SW 1271 (cell line): Measurements from ENCODE around the gene NRM.
A peak's percentile ranks its signal among the peaks of the same experiment; 100 is the strongest.
"Not testable (repeated sequence)": the region's sequence is repeated elsewhere in the genome, so short reads cannot be mapped to it uniquely, and the experiment has no call there.

ENCODE experiments used
- DNase-seq, 2 experiments: peaks; one replicate each; lab custom pipeline; 2025; lab: John Stamatoyannopoulos, UW

Gene NRM

DNA sequence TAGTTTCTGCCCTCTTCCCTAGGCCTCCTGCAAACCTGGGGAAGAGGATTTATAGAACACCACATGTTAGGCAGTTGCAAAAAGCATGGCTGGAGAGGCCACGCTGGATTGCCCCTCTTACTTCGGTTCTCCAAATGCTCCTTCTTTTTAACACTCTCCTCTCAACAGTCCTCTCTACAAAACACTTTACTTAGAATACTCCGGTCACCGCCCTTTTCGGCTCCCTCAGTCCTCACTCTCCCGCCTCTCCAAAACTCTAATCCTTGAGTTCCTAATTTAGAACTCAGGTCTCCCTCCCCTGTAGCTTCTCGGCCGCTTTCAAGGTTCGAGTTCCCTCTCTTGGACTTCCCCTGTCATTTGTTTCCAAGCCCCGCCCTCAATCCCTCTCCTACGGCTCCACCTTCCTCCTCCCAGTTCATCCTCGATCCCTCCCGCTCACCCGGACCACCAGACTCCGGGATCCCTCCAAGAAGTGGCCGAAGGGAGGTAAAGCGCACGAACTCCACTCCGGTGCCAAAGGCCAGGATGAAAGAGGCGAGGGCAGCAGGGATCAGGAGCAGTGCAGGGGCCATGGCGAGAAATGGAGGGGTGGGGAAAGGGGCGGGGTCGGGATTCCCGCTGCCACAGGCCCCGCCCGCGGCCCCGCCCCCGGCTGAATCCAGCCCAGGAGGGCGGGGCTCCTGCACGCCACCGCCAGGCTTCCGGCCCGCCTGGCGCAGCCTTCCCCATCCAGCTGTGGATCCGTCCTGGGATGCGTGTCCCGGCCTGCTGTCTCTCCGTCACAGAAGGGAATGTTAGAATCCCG lies at the start of gene NRM:
NRM (minus strand) TSS at position 582 of the 805 bp plus-strand sequence; CDS start at position 572, 10 bp downstream.
- DNase-seq = peak; percentile 78 to 89

DNA sequence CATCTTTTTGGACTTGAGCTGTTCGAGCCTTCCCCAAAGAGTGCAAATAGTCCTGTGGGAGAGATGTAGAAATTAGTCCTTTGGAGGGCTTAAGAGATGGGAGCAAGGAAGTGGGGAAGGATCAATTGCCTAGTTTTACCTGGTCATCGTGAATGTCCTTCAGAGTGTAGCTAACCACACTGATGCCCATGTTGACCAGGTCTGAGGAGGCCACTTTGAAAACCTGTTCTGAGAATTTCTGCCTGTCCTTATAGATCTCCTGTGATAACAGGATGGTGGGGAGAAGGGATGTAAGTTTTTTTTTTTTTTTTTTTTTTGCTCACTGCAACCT lies 49.7 kb upstream of the NRM start:
- DNase-seq = no peak

GRCh38 chr6:30738532-30738931 lies 47.7 kb upstream of the NRM start:
- DNase-seq = no peak

GRCh38 chr6:30735668-30736314 lies 45.0 kb upstream of the NRM start:
- no peak for DNase-seq

DNA sequence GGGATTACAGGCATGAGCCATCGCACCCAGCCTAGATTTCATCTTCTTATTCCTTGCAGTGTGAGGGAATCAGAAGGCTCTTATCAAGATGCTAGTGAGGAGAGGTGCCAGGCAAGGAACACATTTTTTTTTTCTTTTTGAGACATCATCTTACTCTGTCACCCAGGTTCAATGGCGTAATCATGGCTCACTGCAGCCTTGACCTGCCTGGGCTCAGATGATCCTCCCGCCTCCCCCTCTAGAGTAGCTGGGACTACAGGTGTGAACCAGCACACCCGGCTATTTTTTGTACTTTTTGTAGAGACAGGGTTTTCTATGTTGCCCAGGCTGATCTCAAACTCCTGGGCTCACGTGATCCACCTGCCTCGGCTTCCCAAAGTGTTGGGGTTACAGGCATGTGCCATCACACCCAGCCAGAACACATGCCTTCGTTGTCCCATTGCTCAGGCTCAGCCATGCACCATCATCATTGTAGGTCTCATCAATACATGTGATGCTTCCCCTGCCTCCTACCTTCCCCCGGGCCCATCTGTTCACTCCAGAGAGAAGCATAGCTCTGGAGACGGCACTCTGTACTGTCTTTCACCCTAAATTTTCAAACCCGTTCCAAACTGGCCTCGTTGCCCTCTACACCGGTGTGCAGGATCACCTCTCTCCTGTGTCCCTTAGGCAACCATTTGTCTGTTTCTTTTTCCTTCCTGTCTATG lies 41.6 kb upstream of the NRM start:
- no peak for DNase-seq

- peak in 1 of 2 experiments; percentile 14 for DNase-seq
Observed at GRCh38 chr6:30730601-30731435, 40.0 kb upstream of the NRM start.

- DNase-seq = peak; percentile 37 to 74
Observed at GRCh38 chr6:30727920-30728553, 37.3 kb upstream of the NRM start.

DNA sequence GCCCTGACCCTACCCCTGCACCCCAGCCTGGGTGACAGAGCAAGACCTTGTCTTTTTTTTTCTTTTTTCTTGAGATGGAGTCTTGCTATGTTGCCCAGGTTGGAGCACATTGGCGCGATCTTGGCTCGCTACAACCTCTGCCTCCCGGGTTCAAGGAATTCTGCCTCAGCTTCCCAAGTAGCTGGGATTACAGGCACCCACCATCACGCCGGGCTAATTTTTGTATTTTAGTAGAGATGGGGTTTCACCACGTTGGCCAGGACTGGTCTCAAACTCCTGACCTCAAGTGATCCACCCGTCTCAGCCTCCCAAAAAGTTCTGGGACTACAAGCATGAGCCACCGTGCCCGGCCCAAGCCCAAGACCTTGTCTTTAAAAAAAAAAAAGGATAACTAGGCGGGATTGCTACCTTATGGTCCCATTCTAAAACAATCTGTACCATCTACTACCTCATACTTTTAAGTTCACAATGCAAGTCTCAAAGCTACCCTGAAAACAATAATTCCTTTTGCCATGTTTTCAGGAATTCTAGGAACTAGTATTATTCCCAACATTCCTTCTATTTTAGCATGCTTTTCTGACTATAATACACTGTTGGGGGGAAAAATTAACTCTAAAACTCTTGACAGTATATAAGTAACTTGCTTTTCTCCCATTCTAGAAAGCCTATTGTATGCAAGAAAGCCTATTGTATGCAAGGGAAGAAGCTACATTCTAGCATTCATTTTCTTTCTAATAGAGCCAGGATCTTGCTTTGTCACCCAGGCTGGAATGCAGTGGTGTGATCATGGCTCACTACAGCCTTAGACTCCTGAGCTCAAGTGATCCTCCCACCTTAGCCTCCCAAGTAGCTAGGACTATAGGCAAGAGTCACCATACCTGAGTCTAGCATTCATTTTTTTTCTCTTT lies 36.0 kb upstream of the NRM start:
- peak in 1 of 2 experiments; percentile 19 for DNase-seq

DNA sequence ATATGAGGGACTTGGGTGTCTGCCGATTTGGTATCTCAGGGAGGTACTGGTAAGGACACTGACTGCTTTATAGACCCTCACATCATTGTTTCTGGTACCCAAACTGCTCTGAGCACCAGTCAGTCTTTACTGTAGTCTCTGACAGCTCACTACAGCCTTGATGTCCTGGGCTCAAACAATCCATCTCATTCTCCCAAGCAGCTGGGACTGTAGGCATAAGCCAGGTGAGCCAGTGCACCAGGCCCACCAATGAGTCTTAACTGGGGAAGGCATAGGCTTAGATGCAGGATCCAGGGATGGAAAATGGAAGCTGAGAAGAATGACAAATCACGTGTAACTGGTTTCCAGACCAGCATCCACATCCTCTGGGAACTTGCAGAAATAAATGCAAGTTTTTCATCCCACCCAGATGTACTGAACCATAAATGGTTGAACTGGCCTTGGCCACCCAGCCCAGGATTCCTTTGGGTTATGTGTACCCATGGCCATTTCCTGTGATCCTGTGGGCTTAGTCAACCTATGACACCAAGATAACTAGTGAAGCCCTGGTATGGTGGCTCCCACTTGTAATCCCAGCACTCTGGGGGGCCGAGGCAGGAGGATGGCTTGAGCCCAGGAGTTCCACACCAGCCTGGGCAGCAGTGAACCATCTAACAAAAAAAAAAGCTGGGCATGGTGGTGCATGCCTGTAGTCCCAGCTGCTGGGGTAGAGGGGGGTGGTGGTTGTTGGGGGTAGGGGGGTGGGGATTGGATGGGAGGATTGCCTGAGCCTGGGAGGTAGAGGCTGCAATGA lies 35.1 kb upstream of the NRM start:
- DNase-seq = peak in 1 of 2 experiments; percentile 76

DNA sequence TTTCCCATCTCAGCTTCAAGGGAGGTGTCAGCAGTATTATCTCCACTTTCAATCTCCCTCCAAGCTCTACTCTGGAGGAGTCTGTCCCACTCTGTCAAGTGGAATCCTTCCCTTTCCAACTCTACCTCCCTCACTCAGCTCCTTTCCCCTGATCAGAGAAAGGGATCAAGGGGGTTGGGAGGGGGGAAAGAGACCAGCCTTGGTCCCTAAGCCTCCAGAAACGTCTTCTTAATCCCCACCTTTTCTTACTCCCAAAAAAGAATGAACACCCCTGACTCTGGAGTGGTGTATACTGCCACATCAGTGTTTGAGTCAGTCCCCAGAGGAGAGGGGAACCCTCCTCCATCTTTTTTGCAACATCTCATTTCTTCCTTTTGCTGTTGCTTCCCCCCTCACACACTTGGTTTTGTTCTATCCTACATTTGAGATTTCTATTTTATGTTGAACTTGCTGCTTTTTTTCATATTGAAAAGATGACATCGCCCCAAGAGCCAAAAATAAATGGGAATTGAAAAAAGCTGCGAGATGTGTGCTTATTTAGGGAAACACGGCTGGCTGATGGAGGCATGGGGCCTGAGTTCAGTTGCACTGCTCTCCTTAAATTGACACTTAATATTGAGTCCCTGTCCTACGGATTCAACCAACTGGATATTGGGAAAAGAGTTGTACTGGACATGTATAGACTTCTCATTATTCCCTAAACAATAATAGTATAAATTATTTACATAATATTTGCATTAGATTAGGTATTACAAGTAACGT lies 34.3 kb upstream of the NRM start:
- DNase-seq = peak in 1 of 2 experiments; percentile 59

GRCh38 chr6:30723843-30724741 lies 33.3 kb upstream of the NRM start:
- DNase-seq = not testable (repeated sequence)

DNA sequence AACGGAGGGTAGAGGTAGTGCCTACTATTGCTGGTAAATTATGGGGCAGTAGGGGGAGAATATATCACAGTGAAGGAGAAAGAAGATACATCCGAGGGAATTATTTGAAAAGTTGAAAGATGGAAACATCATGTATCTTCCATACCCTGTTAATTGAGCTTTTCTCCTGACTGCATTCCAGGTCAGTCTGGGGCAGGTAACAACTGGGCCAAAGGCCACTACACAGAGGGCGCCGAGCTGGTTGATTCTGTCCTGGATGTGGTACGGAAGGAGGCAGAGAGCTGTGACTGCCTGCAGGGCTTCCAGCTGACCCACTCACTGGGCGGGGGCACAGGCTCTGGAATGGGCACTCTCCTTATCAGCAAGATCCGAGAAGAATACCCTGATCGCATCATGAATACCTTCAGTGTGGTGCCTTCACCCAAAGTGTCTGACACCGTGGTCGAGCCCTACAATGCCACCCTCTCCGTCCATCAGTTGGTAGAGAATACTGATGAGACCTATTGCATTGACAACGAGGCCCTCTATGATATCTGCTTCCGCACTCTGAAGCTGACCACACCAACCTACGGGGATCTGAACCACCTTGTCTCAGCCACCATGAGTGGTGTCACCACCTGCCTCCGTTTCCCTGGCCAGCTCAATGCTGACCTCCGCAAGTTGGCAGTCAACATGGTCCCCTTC lies 32.5 kb upstream of the NRM start:
- not testable (repeated sequence) for DNase-seq

- DNase-seq = peak in 1 of 2 experiments; percentile 76
Observed at GRCh38 chr6:30722280-30723112, 31.7 kb upstream of the NRM start.

DNA sequence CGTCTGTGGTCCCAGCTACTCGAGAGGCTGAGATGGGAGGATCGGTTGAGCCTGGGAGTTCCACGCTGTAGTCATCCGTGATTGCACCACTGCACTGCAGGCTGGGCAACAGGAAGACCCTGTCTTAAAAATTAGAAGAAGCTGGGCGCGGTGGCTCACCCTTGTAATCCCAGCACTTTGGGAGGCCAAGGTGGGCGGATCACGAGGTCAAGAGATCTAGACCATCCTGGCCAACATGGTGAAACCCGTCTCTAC lies 31.2 kb upstream of the NRM start:
- not testable (repeated sequence) for DNase-seq

GRCh38 chr6:30721198-30722024 lies 30.6 kb upstream of the NRM start:
- DNase-seq = peak; percentile 46 to 86
